Right lobe of liver (tissue), 4 donors: Measurements from ENCODE around the gene CLDN19.

Experiments
- CTCF ChIP-seq, 4 donors: fragments of 200-600 bp in 3 of 4; fragments of 450-650 bp in 1 of 4; IDR thresholded peaks; one replicate each; pipeline versions ENCODE4 v1.5.1 to v1.8.0; 2016 to 2022; ENCODE audit warnings: antibody characterized with exemption in 4 of 4, mild to moderate bottlenecking in 2 of 4
- POLR2A ChIP-seq: fragments of 450-650 bp; IDR thresholded peaks from one replicate; pipeline ENCODE4 v1.6.1; 2017; ENCODE audit warnings: antibody characterized with exemption, mild to moderate bottlenecking
- donor health status: DM: no; HTN: no; CAD: no.
- donor health status: DM: no; HTN: no; CAD: no.
- donor health status: DM: no; HTN: yes; CAD: no.

- TF ChIP-seq CTCF (IDR thresholded peaks at IDR 0.05) = peak; percentile 51 to 62 (median 54)
- no peak for TF ChIP-seq POLR2A
These were observed 7.1 kb upstream of the CLDN19 start for GRCh38 chr1:42747125-42747524.
